ENCODE results near the gene CTBP2.

GRCh38 chr10:125032474-125033020 lies 127.8 kb downstream of the CTBP2 start:
- no peak for TF ChIP-seq KMT2A (CRISPR knock-in tag; IDR thresholded peaks at IDR 0.05)
- no peak for TF ChIP-seq TFAP4 (IDR thresholded peaks at IDR 0.05; ENCODE audit: borderline replicate concordance, low read depth)
- TF ChIP-seq, protein P1, sequence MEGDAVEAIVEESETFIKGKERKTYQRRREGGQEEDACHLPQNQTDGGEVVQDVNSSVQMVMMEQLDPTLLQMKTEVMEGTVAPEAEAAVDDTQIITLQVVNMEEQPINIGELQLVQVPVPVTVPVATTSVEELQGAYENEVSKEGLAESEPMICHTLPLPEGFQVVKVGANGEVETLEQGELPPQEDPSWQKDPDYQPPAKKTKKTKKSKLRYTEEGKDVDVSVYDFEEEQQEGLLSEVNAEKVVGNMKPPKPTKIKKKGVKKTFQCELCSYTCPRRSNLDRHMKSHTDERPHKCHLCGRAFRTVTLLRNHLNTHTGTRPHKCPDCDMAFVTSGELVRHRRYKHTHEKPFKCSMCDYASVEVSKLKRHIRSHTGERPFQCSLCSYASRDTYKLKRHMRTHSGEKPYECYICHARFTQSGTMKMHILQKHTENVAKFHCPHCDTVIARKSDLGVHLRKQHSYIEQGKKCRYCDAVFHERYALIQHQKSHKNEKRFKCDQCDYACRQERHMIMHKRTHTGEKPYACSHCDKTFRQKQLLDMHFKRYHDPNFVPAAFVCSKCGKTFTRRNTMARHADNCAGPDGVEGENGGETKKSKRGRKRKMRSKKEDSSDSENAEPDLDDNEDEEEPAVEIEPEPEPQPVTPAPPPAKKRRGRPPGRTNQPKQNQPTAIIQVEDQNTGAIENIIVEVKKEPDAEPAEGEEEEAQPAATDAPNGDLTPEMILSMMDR (CRISPR knock-in tag; IDR thresholded peaks at IDR 0.05), result no peak
- no peak for TF ChIP-seq ZBTB7A (CRISPR knock-in tag; IDR thresholded peaks at IDR 0.05)
- no peak for TF ChIP-seq ISL2 (CRISPR knock-in tag; IDR thresholded peaks at IDR 0.05)
- TF ChIP-seq MATR3 (CRISPR knock-in tag; IDR thresholded peaks at IDR 0.05), result no peak
- no peak for TF ChIP-seq POLR2A (IDR thresholded peaks at IDR 0.05; ENCODE audit: insufficient read depth in 1 of 2, low read depth in 2 of 2, low read length in 2 of 2)

Data from HepG2 (cell line).